ENCODE data around the gene CEP72. TPM values are rescaled to one million over a fixed set of nuclear protein-coding genes. Genes with fewer than 3 reads are reported as not detected.

The CEP72 gene
- total RNA-seq, 2 donors from 2014 or later, result 24.8 to 44.2 TPM

GRCh38 chr5:636951-637350, 24.8 kb downstream of the CEP72 start:
- Mint-ChIP-seq H3K9me3 (no peaks in the 10 kb centered on the region), H3K27ac (no peak overlapping the region), H3K36me3 (peaks cover 19 to 21% of the 10 kb centered on the region in 2 donors)
- DNase-seq (ENCODE audit: low spot score in 2 of 2), result no peak
- no peak for ATAC-seq

- DNase-seq (ENCODE audit: low spot score in 2 of 2) (no peak), ATAC-seq (no peak)
- H3K27ac Mint-ChIP-seq, result no peak overlapping the region
- peaks cover 19 to 21% of the 10 kb centered on the region in 2 donors for H3K36me3 Mint-ChIP-seq
- no peaks in the 10 kb centered on the region for H3K9me3 Mint-ChIP-seq
Measured at GRCh38 chr5:637581-638450, 25.7 kb downstream of the CEP72 start.

- no peak for DNase-seq (ENCODE audit: low spot score in 2 of 2)
Measured at GRCh38 chr5:638501-639252, 26.5 kb downstream of the CEP72 start.

GRCh38 chr5:639253-639530, 27.1 kb downstream of the CEP72 start:
- Mint-ChIP-seq H3K36me3 (peaks cover 19 to 20% of the 10 kb centered on the region in 2 donors), H3K9me3 (no peaks in the 10 kb centered on the region), H3K27ac (peak overlapping the region in 1 of 2 donors; percentile 71)
- ATAC-seq (no peak), DNase-seq (ENCODE audit: low spot score in 2 of 2) (no peak)

More at GRCh38 chr5:638501-639252, 26.5 kb downstream of the CEP72 start:
- no peak for ATAC-seq
- Mint-ChIP-seq H3K36me3 (peaks cover 19 to 21% of the 10 kb centered on the region in 2 donors), H3K27ac (peak overlapping the region in 1 of 2 donors; percentile 71), H3K9me3 (no peaks in the 10 kb centered on the region)

GRCh38 chr5:639584-640213, 27.6 kb downstream of the CEP72 start:
- no peak for DNase-seq (ENCODE audit: low spot score in 2 of 2)
- Mint-ChIP-seq H3K36me3 (peaks cover 14 to 15% of the 10 kb centered on the region in 2 donors), H3K27ac (no peak overlapping the region), H3K9me3 (no peaks in the 10 kb centered on the region)
- no peak for ATAC-seq

- Mint-ChIP-seq H3K36me3 (peaks cover 6% of the 10 kb centered on the region in 2 donors), H3K27ac (no peak overlapping the region), H3K9me3 (no peaks in the 10 kb centered on the region)
- DNase-seq (ENCODE audit: low spot score in 2 of 2) (no peak), ATAC-seq (no peak)
Measured at GRCh38 chr5:640461-641330, 28.6 kb downstream of the CEP72 start.

- no peak overlapping the region for H3K27ac Mint-ChIP-seq
- no peak for ATAC-seq
- no peak for DNase-seq (ENCODE audit: low spot score in 2 of 2)
- peaks cover under 1 to 6% of the 10 kb centered on the region in 2 donors for H3K36me3 Mint-ChIP-seq
- no peaks in the 10 kb centered on the region for H3K9me3 Mint-ChIP-seq
Measured at GRCh38 chr5:641331-641765, 29.2 kb downstream of the CEP72 start.

- H3K27ac Mint-ChIP-seq, result no peak overlapping the region
- H3K9me3 Mint-ChIP-seq, result no peaks in the 10 kb centered on the region
- DNase-seq (ENCODE audit: low spot score in 2 of 2), result no peak
- no peak for ATAC-seq
- H3K36me3 Mint-ChIP-seq, result peaks cover 1 to 6% of the 10 kb centered on the region in 2 donors
Measured at GRCh38 chr5:642481-642880, 30.3 kb downstream of the CEP72 start.

GRCh38 chr5:643351-643801, 31.2 kb downstream of the CEP72 start:
- H3K9me3 Mint-ChIP-seq, result no peaks in the 10 kb centered on the region
- no peak for DNase-seq (ENCODE audit: low spot score in 2 of 2)

GRCh38 chr5:643811-644271, 31.7 kb downstream of the CEP72 start:
- DNase-seq (ENCODE audit: low spot score in 2 of 2) (no peak), ATAC-seq (no peak)
- Mint-ChIP-seq H3K27ac (peak overlapping the region; percentile 17 to 40), H3K9me3 (no peaks in the 10 kb centered on the region), H3K36me3 (peaks cover 0 to 6% of the 10 kb centered on the region in 2 donors)

More at GRCh38 chr5:643351-643801, 31.2 kb downstream of the CEP72 start:
- Mint-ChIP-seq H3K36me3 (peaks cover 0 to 6% of the 10 kb centered on the region in 2 donors), H3K27ac (peak overlapping the region; percentile 60)
- no peak for ATAC-seq

GRCh38 chr5:644509-644908, 32.4 kb downstream of the CEP72 start:
- Mint-ChIP-seq H3K27ac (peak overlapping the region; percentile 17 to 40), H3K36me3 (peaks cover 0 to 6% of the 10 kb centered on the region in 2 donors), H3K9me3 (no peaks in the 10 kb centered on the region)
- ATAC-seq, result no peak
- DNase-seq (ENCODE audit: low spot score in 2 of 2), result no peak

GRCh38 chr5:644971-645370, 32.8 kb downstream of the CEP72 start:
- ATAC-seq (no peak), DNase-seq (ENCODE audit: low spot score in 2 of 2) (no peak)
- Mint-ChIP-seq H3K9me3 (no peaks in the 10 kb centered on the region), H3K36me3 (peaks cover 0 to 6% of the 10 kb centered on the region in 2 donors), H3K27ac (no peak overlapping the region)

GRCh38 chr5:645421-645820, 33.3 kb downstream of the CEP72 start:
- ATAC-seq, result no peak
- DNase-seq (ENCODE audit: low spot score in 2 of 2), result no peak
- H3K36me3 Mint-ChIP-seq, result peaks cover 0 to 6% of the 10 kb centered on the region in 2 donors
- no peak overlapping the region for H3K27ac Mint-ChIP-seq
- no peaks in the 10 kb centered on the region for H3K9me3 Mint-ChIP-seq

GRCh38 chr5:646396-647201, 34.5 kb downstream of the CEP72 start:
- Mint-ChIP-seq H3K27ac (no peak overlapping the region), H3K36me3 (peaks cover 0 to 6% of the 10 kb centered on the region in 2 donors), H3K9me3 (no peaks in the 10 kb centered on the region)
- DNase-seq (ENCODE audit: low spot score in 2 of 2) (no peak), ATAC-seq (no peak)

- H3K9me3 Mint-ChIP-seq, result no peaks in the 10 kb centered on the region
- peaks cover 0 to 6% of the 10 kb centered on the region in 2 donors for H3K36me3 Mint-ChIP-seq
- H3K27ac Mint-ChIP-seq, result no peak overlapping the region
- DNase-seq (ENCODE audit: low spot score in 2 of 2), result no peak
- no peak for ATAC-seq
Measured at GRCh38 chr5:647311-647710, 35.2 kb downstream of the CEP72 start.

Measured in activated naive CD4-positive, alpha-beta T cell treated with anti-CD3 and anti-CD28 coated beads, Interleukin-2, amount 50 U/mL, for 72 hours (primary cell).